ENCODE data around the gene FERMT3. TPM values are rescaled to one million over a fixed set of nuclear protein-coding genes. Genes with fewer than 3 reads are reported as not detected.

The FERMT3 gene
- polyA plus RNA-seq, 3 donors = 289 to 421 (median 310) TPM

DNA sequence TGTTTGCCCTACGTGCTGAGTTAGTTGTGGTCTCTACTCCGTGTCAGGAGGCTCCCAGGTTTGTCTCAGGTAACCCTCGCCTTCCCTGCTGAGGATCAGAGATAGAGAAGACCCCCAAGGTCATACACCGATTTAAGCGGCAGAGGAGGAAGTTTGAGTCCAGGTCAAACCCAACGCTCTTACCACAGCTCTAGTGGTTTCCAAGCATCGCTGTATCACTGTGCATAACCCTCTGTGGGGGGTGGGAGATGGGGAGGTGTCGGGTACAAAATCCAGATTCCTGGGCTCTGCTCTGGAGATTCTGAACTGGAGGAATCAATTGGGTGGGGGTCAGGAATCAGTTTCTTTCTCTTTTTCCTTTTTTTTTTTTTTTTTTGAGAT lies 24.5 kb downstream of the FERMT3 start:
- H3K36me3 Mint-ChIP-seq = peaks cover 6 to 28% of the 10 kb centered on the region in 2 donors
- H3K4me3 Mint-ChIP-seq = peak overlapping the region; percentile 87 to 92
- no peaks in the 10 kb centered on the region for H4K20me1 ChIP-seq (ENCODE audit: insufficient read depth, low read length)
- peak overlapping the region; percentile 98 for H3K4me2 ChIP-seq (replicated peaks; ENCODE audit: extremely low read depth, low read length, poor library complexity, severe bottlenecking)
- H3K36me3 ChIP-seq (replicated peaks in 1 of 2; ENCODE audit: control insufficient read depth in 1 of 2, insufficient read depth in 2 of 2, low read length in 2 of 2) = no peaks in the 10 kb centered on the region
- H3K9me3 Mint-ChIP-seq = peaks cover 0 to 8% (median 2%) of the 10 kb centered on the region in 7 donors
- no peak for TF ChIP-seq CTCF (IDR thresholded peaks at IDR 0.05)
- peak overlapping the region; percentile 71 for H2AFZ ChIP-seq (ENCODE audit: insufficient read depth, low read depth, low read length, poor library complexity, severe bottlenecking)
- H3K27ac ChIP-seq (ENCODE audit: low read depth in 1 of 2, low read length in 2 of 2) = peak overlapping the region; percentile 88 to 89
- peak overlapping the region; percentile 67 to 83 (median 82) for H3K4me3 ChIP-seq (replicated peaks in 1 of 3; ENCODE audit: low read depth in 2 of 3, low read length in 3 of 3)
- WGBS (ENCODE audit: insufficient coverage) = 0% methylated on average over 2 of the region's 8 CpGs
- H3K27me3 Mint-ChIP-seq (ENCODE audit: low read depth in 3 of 3) = peaks cover 11 to 21% (median 17%) of the 10 kb centered on the region in 3 donors
- H3K27me3 ChIP-seq (ENCODE audit: control insufficient read depth in 2 of 2, insufficient read depth in 2 of 2, low read length in 2 of 2) = peaks cover 0 to 7% of the 10 kb centered on the region in 2 donors
- peak overlapping the region; percentile 79 for H3K9ac ChIP-seq (ENCODE audit: insufficient read depth, low read length, poor library complexity, severe bottlenecking)
- peaks cover 53% of the 10 kb centered on the region for H3K4me1 Mint-ChIP-seq
- intact Hi-C loops (cut with micrococcal nuclease) = no loop called here
- peaks cover 50 to 73% of the 10 kb centered on the region in 2 donors for H3K4me1 ChIP-seq (ENCODE audit: control insufficient read depth in 1 of 2, insufficient read depth in 2 of 2, low read length in 2 of 2)
- H3K79me2 ChIP-seq (ENCODE audit: insufficient read depth, low read length) = peaks cover 30% of the 10 kb centered on the region
- no peaks in the 10 kb centered on the region for H3K9me3 ChIP-seq (replicated peaks in 1 of 2; ENCODE audit: control insufficient read depth in 1 of 2, insufficient read depth in 1 of 2, low read length in 2 of 2)
- peak; percentile 45 to 56 (median 50) for DNase-seq
- H3K27ac Mint-ChIP-seq = peak overlapping the region; percentile 87 to 96 (median 93)

GRCh38 chr11:64231546-64231945 lies 25.0 kb downstream of the FERMT3 start:
- Histone ChIP-seq H3K9ac (ENCODE audit: insufficient read depth, low read length, poor library complexity, severe bottlenecking) (no peak overlapping the region), H3K4me1 (ENCODE audit: control insufficient read depth in 1 of 2, insufficient read depth in 2 of 2, low read length in 2 of 2) (peaks cover 48 to 68% of the 10 kb centered on the region in 2 donors), H3K36me3 (replicated peaks in 1 of 2; ENCODE audit: control insufficient read depth in 1 of 2, insufficient read depth in 2 of 2, low read length in 2 of 2) (no peaks in the 10 kb centered on the region), H3K4me2 (replicated peaks; ENCODE audit: extremely low read depth, low read length, poor library complexity, severe bottlenecking) (peak overlapping the region; percentile 98), H2AFZ (ENCODE audit: insufficient read depth, low read depth, low read length, poor library complexity, severe bottlenecking) (no peak overlapping the region), H3K27ac (ENCODE audit: low read depth in 1 of 2, low read length in 2 of 2) (no peak overlapping the region), H3K79me2 (ENCODE audit: insufficient read depth, low read length) (peaks cover 25% of the 10 kb centered on the region), H3K9me3 (replicated peaks in 1 of 2; ENCODE audit: control insufficient read depth in 1 of 2, insufficient read depth in 1 of 2, low read length in 2 of 2) (no peaks in the 10 kb centered on the region), H3K27me3 (ENCODE audit: control insufficient read depth in 2 of 2, insufficient read depth in 2 of 2, low read length in 2 of 2) (peaks cover 0 to 7% of the 10 kb centered on the region in 2 donors), H3K4me3 (replicated peaks in 1 of 3; ENCODE audit: low read depth in 2 of 3, low read length in 3 of 3) (peak overlapping the region in 1 of 3 experiments; percentile 82), H4K20me1 (ENCODE audit: insufficient read depth, low read length) (no peaks in the 10 kb centered on the region)
- H3K9me3 Mint-ChIP-seq = peaks cover 0 to 8% (median 2%) of the 10 kb centered on the region in 7 donors
- intact Hi-C loops (cut with micrococcal nuclease) = no loop called here
- no peak for TF ChIP-seq CTCF (IDR thresholded peaks at IDR 0.05)
- H3K4me3 Mint-ChIP-seq = peak overlapping the region; percentile 87 to 92
- peaks cover 11 to 21% (median 17%) of the 10 kb centered on the region in 3 donors for H3K27me3 Mint-ChIP-seq (ENCODE audit: low read depth in 3 of 3)
- peaks cover 53% of the 10 kb centered on the region for H3K4me1 Mint-ChIP-seq
- 78% methylated on average over 4 of the region's 7 CpGs for WGBS (ENCODE audit: insufficient coverage)
- DNase-seq = no peak
- H3K27ac Mint-ChIP-seq = peak overlapping the region in 4 of 7 donors; percentile 35 to 95 (median 57)
- H3K36me3 Mint-ChIP-seq = peaks cover 6 to 28% of the 10 kb centered on the region in 2 donors

Data from CD14-positive monocyte (primary cell).